K562 (cell line): ENCODE measurements around the gene PPP1R15A. TPM values are rescaled to one million over a fixed set of nuclear protein-coding genes. Genes with fewer than 3 reads are reported as not detected.

ENCODE experiments used
- ATF7 ChIP-seq: fragments of 450-650 bp; IDR thresholded peaks from 2 replicates; pipeline ENCODE4 v1.7.1; 2014; ENCODE audit warnings: mild to moderate bottlenecking, moderate library complexity
- BMI1 ChIP-seq: fragments of 150-350 bp; IDR thresholded peaks from 2 replicates; pipeline ENCODE4 v1.6.1; 2014; ENCODE audit warnings: low read length
- CC2D1A ChIP-seq: fragments of 450-650 bp; IDR thresholded peaks from 2 replicates; pipeline ENCODE4 v1.6.1; 2017; ENCODE audit warnings: mild to moderate bottlenecking
- E2F4 ChIP-seq: sonication (generic); formaldehyde crosslinking; IDR thresholded peaks from 2 replicates; pipeline ENCODE4 v1.8.0; 2022; ENCODE audit warnings: mild to moderate bottlenecking, low read depth, missing genetic modification reagents
- ETS1 ChIP-seq: conservative IDR thresholded peaks from 2 replicates; pipeline ENCODE4 v1.6.1; 2011; ENCODE audit warnings: low read depth, mild to moderate bottlenecking, low read length; ENCODE audit not compliant: control insufficient read depth
- KDM1A ChIP-seq, 2 experiments: fragments of 450-650 bp; IDR thresholded peaks; 2 replicates each; pipeline ENCODE4 v1.6.1; 2016; ENCODE audit warnings: mild to moderate bottlenecking in 2 of 2
- MAFK ChIP-seq: IDR thresholded peaks from 2 replicates; pipeline ENCODE4 v1.6.1; 2011; ENCODE audit warnings: low read length, improper control_type of control experiment
- NKRF ChIP-seq: fragments of 450-650 bp; IDR thresholded peaks from 2 replicates; pipeline ENCODE4 v1.6.1; 2016; ENCODE audit warnings: borderline replicate concordance
- PML ChIP-seq: IDR thresholded peaks from 2 replicates; pipeline ENCODE4 v1.6.1; 2012; ENCODE audit warnings: low read length, inconsistent platforms
- PRPF4 ChIP-seq: fragments of 200-400 bp; formaldehyde crosslinking; IDR thresholded peaks from one replicate; pipeline ENCODE4 v1.6.1; 2017; ENCODE audit warnings: low read length, low read depth, mild to moderate bottlenecking; ENCODE audit not compliant: insufficient read depth, poor library complexity, severe bottlenecking
- RBM25 ChIP-seq: fragments of 200-400 bp; formaldehyde crosslinking; IDR thresholded peaks from 2 replicates; pipeline ENCODE4 v1.6.1; 2018; ENCODE audit warnings: low read length, low read depth, moderate library complexity; ENCODE audit not compliant: severe bottlenecking
- SMARCA5 ChIP-seq: fragments of 450-650 bp; IDR thresholded peaks from 2 replicates; pipeline ENCODE4 v1.6.1; 2016
- TAF7 ChIP-seq: fragments of 450-650 bp; IDR thresholded peaks from 2 replicates; pipeline ENCODE4 v1.6.1; 2016; ENCODE audit warnings: missing genetic modification characterization, missing compliant biosample characterization
- ZBTB17 ChIP-seq: fragments of 450-650 bp; formaldehyde crosslinking; IDR thresholded peaks from 2 replicates; pipeline ENCODE4 v1.4.0; 2020; ENCODE audit warnings: mild to moderate bottlenecking
- ZFP30 ChIP-seq: fragments of 250-450 bp; sonication (Bioruptor Pico); IDR thresholded peaks from 2 replicates; pipeline ENCODE4 v1.8.0; 2022; ENCODE audit warnings: moderate library complexity, mild to moderate bottlenecking, inconsistent platforms, borderline replicate concordance
- ZFP36 ChIP-seq: fragments of 150-350 bp; IDR thresholded peaks from 2 replicates; pipeline ENCODE4 v1.6.1; 2018; ENCODE audit warnings: low read length, low read depth; ENCODE audit not compliant: partially characterized antibody
- ZNF174 ChIP-seq: fragments of 250-450 bp; sonication (Bioruptor Pico); IDR thresholded peaks from 2 replicates; pipeline ENCODE4 v1.4.0; 2020; ENCODE audit warnings: mild to moderate bottlenecking
- ZNF436 ChIP-seq: fragments of 250-450, 450-650 bp; sonication (Bioruptor Pico); formaldehyde crosslinking; IDR thresholded peaks from 2 replicates; pipeline ENCODE4 v1.7.0; 2020; ENCODE audit warnings: mild to moderate bottlenecking
- polyA plus RNA-seq, 8 experiments: library from polyadenylated mRNA; depleted of rRNA in 4 of 8; stranded (reverse) in 5 of 8; unstranded in 3 of 8; fragments of >200 nt; fragmentation: Nextera tagmentation in 2 of 8; fragmentation: Illumina TruSeq in 1 of 8; extraction: Ambion mirVana in 2 of 8; extraction: Trizol in 1 of 8; gene quantifications; 2 replicates each; pipeline versions ENCODE4 v1.2.1 to v1.2.3, GENCODE V29; 2011 to 2014; ENCODE audit warnings: inconsistent platforms in 1 of 8, missing spikeins in 1 of 8
- total RNA-seq, 7 experiments: library from RNA; depleted of rRNA in 6 of 7; stranded (reverse); fragments of >200 nt in 6 of 7; fragmentation: Illumina TruSeq in 2 of 7; extraction: Trizol in 2 of 7; gene quantifications; 2 replicates each; pipeline versions ENCODE4 v1.2.1 to v1.2.3, GENCODE V29; 2011 to 2021; ENCODE audit warnings: low replicate concordance in 1 of 7
- TF ChIP-seq, protein P1 (sequence below): sonication (generic); formaldehyde crosslinking; IDR thresholded peaks from 2 replicates; pipeline ENCODE4 v1.8.1; 2022; ENCODE audit warnings: missing genetic modification reagents
- TF ChIP-seq, protein P2 (sequence below): fragments of 450-650 bp; IDR thresholded peaks from 2 replicates; pipeline ENCODE4 v1.6.1; 2016; ENCODE audit warnings: antibody characterized with exemption

The PPP1R15A gene
- total and polyA plus RNA-seq, 9 of the 15 experiments (the other 6 are each of a cell fraction or from before 2014, with no cell fraction given): 0.42 to 73.7 (median 44.0) TPM

DNA sequence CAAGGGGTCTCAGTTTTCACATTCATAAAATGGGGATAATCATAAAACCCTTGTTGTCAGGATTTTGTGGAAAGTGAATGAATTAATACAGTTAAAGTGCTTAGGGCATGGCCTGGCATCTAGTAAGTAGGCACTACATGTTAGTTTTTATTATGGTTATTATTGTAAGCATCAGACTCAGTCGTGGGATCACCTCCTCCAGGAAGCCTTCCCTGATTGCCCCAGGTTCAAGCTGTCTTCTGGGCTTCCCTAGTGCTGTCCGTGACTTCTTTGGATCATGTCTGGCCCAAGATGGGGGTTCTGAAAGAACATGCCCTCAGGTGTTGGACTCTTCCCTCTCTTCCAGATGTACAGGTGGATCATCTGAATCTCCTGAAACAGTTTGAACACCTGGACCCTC lies 38.6 kb downstream of the PPP1R15A start (continued):
- TF ChIP-seq CC2D1A (no peak), ZFP36 (peak; percentile 99), RBM25 (peak; percentile 97), E2F4 (no peak), ZBTB17 (CRISPR knock-in tag) (no peak), KDM1A (IDR thresholded peaks at IDR 0.05) (peak; percentile 56 to 59), ZNF174 (CRISPR knock-in tag) (no peak), ATF7 (no peak), ETS1 (no peak), TAF7 (tag) (no peak), NKRF (no peak), PRPF4 (no peak), ZNF436 (CRISPR knock-in tag) (peak; percentile 61), BMI1 (no peak), ZFP30 (no peak), SMARCA5 (peak; percentile 92), MAFK (no peak), PML (no peak)
- TF ChIP-seq, protein P1, sequence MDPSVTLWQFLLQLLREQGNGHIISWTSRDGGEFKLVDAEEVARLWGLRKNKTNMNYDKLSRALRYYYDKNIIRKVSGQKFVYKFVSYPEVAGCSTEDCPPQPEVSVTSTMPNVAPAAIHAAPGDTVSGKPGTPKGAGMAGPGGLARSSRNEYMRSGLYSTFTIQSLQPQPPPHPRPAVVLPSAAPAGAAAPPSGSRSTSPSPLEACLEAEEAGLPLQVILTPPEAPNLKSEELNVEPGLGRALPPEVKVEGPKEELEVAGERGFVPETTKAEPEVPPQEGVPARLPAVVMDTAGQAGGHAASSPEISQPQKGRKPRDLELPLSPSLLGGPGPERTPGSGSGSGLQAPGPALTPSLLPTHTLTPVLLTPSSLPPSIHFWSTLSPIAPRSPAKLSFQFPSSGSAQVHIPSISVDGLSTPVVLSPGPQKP (CRISPR knock-in tag): no peak
- TF ChIP-seq, protein P2, sequence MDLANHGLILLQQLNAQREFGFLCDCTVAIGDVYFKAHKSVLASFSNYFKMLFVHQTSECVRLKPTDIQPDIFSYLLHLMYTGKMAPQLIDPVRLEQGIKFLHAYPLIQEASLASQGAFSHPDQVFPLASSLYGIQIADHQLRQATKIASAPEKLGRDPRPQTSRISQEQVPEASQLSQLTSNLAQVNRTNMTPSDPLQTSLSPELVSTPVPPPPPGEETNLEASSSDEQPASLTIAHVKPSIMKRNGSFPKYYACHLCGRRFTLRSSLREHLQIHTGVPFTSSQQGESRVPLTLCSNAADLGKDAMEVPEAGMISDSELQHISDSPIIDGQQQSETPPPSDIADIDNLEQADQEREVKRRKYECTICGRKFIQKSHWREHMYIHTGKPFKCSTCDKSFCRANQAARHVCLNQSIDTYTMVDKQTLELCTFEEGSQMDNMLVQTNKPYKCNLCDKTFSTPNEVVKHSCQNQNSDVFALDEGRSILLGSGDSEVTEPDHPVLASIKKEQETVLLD: no peak
